Astrocyte (in vitro differentiated cells and primary cell): ENCODE results near the gene SAP30L.

Source experiments
- CTCF ChIP-seq: IDR thresholded peaks from 2 replicates; pipeline ENCODE4 v1.5.1; 2011; ENCODE audit warnings: low read depth, mild to moderate bottlenecking, inconsistent platforms, low read length, moderate library complexity; ENCODE audit not compliant: insufficient read depth
- EZH2 ChIP-seq: IDR thresholded peaks from 2 replicates; pipeline ENCODE4 v1.6.1; 2012; ENCODE audit warnings: mild to moderate bottlenecking, low read length, inconsistent platforms; ENCODE audit not compliant: insufficient read depth

- no peak for TF ChIP-seq CTCF
- TF ChIP-seq EZH2: no peak
Measured at GRCh38 chr5:154506716-154507080, 60.9 kb downstream of the SAP30L start.
